Mammary epithelial cell (primary cell): ENCODE data around the gene NTNG1.

ENCODE experiments used
- EZH2 ChIP-seq: IDR thresholded peaks from 2 replicates; pipeline ENCODE4 v1.6.1; 2012; ENCODE audit warnings: low read length, inconsistent platforms, borderline replicate concordance
- TF ChIP-seq, protein P1 (sequence below), 2 donors: IDR thresholded peaks in 1 of 2; conservative IDR thresholded peaks in 1 of 2; 2 replicates each; pipeline ENCODE4 v1.5.1; 2011 to 2012; ENCODE audit warnings: inconsistent platforms in 2 of 2, low read length in 2 of 2, mild to moderate bottlenecking in 2 of 2, control low read depth in 1 of 2, low read depth in 1 of 2; ENCODE audit not compliant: insufficient read depth in 1 of 2; ENCODE audit errors: extremely low read depth in 1 of 2

DNA sequence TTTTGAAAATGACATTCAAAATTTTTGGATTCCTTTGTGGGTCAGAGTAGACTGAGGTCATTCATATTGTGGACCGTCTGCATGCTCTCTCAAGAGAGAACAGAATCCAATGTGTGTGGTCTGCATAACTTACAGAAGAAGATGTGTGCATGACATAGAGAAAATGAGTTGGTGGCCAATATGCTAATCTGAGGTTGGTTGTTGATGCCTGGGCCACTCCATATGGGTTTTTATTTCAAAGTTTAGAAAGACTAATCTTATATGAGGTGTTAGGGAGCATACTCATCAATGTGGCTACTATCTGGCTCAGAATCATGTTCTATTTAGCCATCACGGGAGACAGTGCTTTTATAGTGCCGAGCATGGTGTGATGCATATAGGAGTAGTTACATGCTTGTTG, 18.2 kb downstream of the NTNG1 start:
- TF ChIP-seq, protein P1, sequence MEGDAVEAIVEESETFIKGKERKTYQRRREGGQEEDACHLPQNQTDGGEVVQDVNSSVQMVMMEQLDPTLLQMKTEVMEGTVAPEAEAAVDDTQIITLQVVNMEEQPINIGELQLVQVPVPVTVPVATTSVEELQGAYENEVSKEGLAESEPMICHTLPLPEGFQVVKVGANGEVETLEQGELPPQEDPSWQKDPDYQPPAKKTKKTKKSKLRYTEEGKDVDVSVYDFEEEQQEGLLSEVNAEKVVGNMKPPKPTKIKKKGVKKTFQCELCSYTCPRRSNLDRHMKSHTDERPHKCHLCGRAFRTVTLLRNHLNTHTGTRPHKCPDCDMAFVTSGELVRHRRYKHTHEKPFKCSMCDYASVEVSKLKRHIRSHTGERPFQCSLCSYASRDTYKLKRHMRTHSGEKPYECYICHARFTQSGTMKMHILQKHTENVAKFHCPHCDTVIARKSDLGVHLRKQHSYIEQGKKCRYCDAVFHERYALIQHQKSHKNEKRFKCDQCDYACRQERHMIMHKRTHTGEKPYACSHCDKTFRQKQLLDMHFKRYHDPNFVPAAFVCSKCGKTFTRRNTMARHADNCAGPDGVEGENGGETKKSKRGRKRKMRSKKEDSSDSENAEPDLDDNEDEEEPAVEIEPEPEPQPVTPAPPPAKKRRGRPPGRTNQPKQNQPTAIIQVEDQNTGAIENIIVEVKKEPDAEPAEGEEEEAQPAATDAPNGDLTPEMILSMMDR (conservative IDR thresholded peaks at IDR 0.05 in 1 of 2, IDR thresholded peaks at IDR 0.05 in 1 of 2; ENCODE audit: extremely low read depth in 1 of 2, insufficient read depth in 1 of 2, low read depth in 1 of 2, low read length in 2 of 2), result no peak
- no peak for TF ChIP-seq EZH2
